GM19193 (cell line): ENCODE results near the gene SNTG2.

Source experiments
- POLR2A ChIP-seq: IDR thresholded peaks from 4 replicates; pipeline ENCODE4 v1.6.1; 2011; ENCODE audit not compliant: insufficient read depth, insufficient read length; ENCODE audit errors: extremely low read depth

The SNTG2 gene

GRCh38 chr2:1277634-1278033 is 327.0 kb downstream of the SNTG2 start:
- TF ChIP-seq POLR2A, result no peak

- TF ChIP-seq POLR2A, result no peak
These were observed 327.5 kb downstream of the SNTG2 start for GRCh38 chr2:1278125-1278524.

- TF ChIP-seq POLR2A, result no peak
These were observed 328.2 kb downstream of the SNTG2 start for GRCh38 chr2:1278861-1279260.

GRCh38 chr2:1282552-1282951 is 331.9 kb downstream of the SNTG2 start:
- TF ChIP-seq POLR2A, result no peak

- no peak for TF ChIP-seq POLR2A
These were observed 332.6 kb downstream of the SNTG2 start for GRCh38 chr2:1283020-1283801.

- TF ChIP-seq POLR2A, result no peak
These were observed 333.2 kb downstream of the SNTG2 start for GRCh38 chr2:1283871-1284270.

GRCh38 chr2:1286929-1287328 is 336.3 kb downstream of the SNTG2 start:
- no peak for TF ChIP-seq POLR2A

- TF ChIP-seq POLR2A, result no peak
These were observed 336.8 kb downstream of the SNTG2 start for GRCh38 chr2:1287427-1287826.

GRCh38 chr2:1294900-1295299 is 344.3 kb downstream of the SNTG2 start:
- no peak for TF ChIP-seq POLR2A

GRCh38 chr2:1295740-1296139 is 345.1 kb downstream of the SNTG2 start:
- no peak for TF ChIP-seq POLR2A

- TF ChIP-seq POLR2A, result no peak
These were observed 346.9 kb downstream of the SNTG2 start for GRCh38 chr2:1297372-1298159.

- no peak for TF ChIP-seq POLR2A
These were observed 348.4 kb downstream of the SNTG2 start for GRCh38 chr2:1299043-1299442.

- no peak for TF ChIP-seq POLR2A
These were observed 349.6 kb downstream of the SNTG2 start for GRCh38 chr2:1300284-1300683.

GRCh38 chr2:1301056-1301455 is 350.4 kb downstream of the SNTG2 start:
- no peak for TF ChIP-seq POLR2A

GRCh38 chr2:1305342-1306013 is 354.8 kb downstream of the SNTG2 start:
- TF ChIP-seq POLR2A, result no peak
